NCI-H2107 treated with DMSO at 0.1 percent for 48 hours (cell line): ENCODE results near the gene AATF.

Experiments used
- DNase-seq: peaks from one replicate; lab custom pipeline; 2025; ENCODE audit not compliant: unreplicated experiment; lab: John Stamatoyannopoulos, UW

Gene AATF

GRCh38 chr17:37100231-37100630 lies 151.5 kb downstream of the AATF start:
- DNase-seq: no peak

DNA sequence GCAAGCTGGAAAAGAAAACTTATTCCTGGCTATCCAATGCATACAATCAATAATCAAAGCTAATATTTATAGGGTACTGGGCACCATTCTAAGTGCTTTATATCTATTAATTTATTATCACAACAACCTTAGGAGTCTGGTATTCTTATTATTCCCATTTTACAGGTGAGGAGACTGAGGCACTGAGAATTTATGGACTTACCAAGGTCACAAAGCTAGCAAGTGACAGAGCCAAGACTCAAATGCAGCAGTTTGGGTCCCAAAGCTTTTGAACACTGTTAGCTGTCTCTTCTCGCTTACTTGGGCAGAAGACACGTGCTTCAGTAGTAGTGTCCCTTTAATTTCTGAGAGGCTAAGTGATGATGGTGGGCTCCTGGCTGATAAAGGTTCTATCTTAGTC lies 152.6 kb downstream of the AATF start:
- DNase-seq: no peak

DNA sequence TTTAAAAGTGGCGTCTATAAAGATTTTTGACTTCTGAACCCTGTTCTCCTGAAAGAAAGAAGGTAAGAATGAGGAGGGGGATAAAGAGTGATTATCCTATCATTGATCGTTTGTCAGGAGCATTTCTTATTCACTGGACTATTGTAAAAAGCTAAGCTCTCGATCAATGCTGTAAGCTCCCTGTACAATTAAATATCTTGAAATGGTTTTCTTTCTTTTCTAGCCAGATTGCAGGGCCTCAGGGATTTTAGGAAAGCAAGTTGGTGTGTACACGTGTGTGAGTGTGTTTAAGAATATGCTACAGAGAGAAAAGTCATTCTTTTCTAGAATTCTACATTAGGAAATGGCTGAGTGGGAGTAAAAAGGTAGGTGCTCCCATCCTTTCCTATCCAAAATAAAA lies 154.5 kb downstream of the AATF start:
- DNase-seq: no peak

DNA sequence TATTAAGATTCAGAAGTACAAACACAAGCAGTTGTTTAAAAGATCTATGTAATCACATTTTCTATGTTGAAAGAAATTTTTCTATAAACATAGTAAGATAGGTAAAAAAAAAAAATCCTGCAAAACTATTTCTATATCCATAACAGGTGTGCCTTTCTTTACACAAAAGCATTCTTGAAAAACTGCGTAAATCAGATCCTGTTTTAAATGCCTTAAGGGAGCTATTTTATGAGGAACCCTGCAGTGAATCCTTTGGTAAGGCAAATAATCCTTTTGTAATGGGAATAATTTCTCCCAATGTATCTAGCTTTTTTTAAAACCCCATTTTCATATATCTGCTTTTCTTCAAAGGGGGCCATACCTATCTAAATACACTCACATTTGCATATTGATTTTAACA lies 157.3 kb downstream of the AATF start:
- no peak for DNase-seq
